NT2/D1 (cell line): ENCODE data around the gene OSGIN1.

Experiments
- SUZ12 ChIP-seq: IDR thresholded peaks from 2 replicates; pipeline ENCODE4 v1.6.1; 2011; ENCODE audit not compliant: insufficient read length, insufficient read depth; ENCODE audit errors: extremely low read depth
- ZNF274 ChIP-seq: IDR thresholded peaks from 2 replicates; pipeline ENCODE4 v1.6.1; 2011; ENCODE audit warnings: mild to moderate bottlenecking, low read depth, low read length

DNA sequence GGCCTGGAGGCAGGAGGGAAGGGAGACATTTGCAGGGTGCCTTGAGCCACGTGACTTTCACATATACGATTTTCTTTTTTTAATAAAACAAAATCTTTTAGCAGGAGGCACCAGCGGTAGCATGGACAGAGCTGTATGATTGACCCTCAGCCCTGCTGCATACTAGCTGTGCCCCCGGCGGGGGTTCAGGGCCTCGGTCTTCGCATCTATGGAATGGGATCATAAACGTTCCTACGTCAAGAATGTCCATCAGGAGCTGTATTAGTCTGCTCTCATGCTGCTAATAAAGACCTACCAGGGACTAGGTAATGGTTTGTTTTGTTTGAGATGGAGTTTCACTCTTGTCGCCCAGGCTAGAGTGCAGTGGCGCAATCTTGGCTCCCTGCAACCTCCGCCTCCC, 62.4 kb downstream of the OSGIN1 start:
- TF ChIP-seq ZNF274 = no peak
- TF ChIP-seq SUZ12 = no peak
